Raji (cell line): Measurements from ENCODE around the gene SVBP.

ENCODE experiments used
- POLR2A ChIP-seq: IDR thresholded peaks from 2 replicates; pipeline ENCODE4 v1.6.1; 2011; ENCODE audit warnings: low read depth, low read length, control low read depth; ENCODE audit not compliant: insufficient read depth

Gene SVBP

DNA sequence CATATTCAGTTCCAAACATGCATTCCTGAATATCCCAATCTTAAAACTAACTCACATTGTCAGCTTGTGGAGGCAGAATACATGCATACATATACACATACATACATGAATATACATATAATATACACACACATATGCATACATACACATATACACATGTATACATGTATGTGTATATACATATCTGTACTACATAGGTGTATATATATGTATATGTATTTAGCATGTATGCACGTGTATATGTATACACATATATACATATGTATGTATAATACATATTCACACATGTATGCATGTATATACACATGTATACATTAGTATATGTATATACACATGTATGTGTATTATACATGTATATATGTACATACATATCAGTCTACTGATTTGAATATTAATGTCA lies 28.0 kb upstream of the SVBP start:
- no peak for TF ChIP-seq POLR2A

DNA sequence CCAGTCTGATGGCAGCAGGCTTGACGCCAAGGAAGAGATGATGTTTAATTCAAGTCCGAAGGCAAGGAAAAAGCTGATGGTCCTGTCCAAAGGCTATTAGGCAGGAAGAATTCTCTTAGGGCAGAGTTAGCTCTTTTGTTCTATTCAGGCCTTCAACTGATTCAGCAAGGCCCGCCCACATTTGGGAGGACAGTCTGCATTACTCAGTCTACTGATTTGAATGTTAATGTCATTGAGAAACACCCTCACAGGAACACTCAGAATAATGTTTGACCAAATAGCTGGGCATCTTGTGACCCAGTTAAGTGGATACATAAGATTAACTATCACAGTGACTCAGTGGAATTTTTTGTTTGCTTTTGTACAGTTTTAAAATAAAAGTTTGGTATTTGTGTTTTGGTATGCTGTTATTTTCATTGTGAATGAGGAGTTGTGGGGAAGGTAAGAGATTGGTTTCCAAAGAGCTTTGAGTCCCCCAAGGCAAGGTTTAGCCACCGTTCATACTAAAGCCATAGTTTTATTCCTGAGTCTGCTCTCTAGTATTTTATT lies 27.5 kb upstream of the SVBP start:
- TF ChIP-seq POLR2A: no peak

DNA sequence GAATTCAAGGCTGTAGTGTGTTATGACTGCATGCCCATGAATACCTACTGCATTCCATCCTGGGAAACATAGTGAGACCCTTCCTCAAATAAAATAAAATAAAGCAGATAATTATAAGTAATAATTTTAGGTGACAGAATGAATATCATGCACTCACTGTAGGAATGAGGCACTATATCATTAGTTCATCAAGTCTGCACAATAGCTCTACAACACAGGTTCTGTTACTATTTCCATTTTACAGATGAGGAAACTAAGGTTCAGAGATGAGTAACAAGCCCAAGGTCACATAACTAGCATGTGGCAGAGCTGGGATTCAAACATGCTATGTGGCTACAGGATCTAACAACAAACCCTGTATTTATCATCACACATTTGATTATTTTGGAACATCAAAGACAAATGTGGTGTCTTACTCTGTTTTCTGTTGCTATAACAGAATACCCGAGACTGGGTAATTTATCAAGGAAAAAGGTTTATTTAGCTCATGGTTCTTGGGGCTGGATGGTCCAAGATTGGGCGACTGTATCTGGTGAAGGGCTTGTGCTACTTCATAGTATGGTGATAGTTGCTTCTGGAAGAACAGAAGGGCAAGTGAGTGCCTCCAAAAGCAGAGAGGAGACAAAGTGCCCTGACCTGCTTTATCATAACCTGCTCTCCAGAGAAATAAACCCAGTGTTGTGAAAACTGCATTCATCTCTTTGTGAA lies 24.4 kb upstream of the SVBP start:
- no peak for TF ChIP-seq POLR2A

DNA sequence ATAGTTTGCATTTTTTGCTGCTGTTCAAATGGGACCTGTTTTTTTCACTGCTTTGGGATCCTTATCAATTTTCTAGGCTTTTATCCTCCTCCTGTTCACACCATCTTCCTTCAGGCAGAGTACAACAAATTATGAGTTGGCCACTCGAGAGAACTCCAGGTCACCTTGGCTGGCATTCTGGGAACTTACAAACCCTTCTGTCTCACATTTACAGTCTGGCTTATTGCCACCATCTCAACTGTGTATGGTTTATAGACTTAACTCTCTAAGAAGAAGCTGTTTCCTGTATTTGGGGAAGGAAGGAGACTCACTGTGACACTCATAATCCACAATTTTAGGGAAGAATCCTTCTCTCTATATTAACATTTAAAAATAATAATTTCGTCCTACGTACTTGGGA lies 23.8 kb upstream of the SVBP start:
- TF ChIP-seq POLR2A: no peak

DNA sequence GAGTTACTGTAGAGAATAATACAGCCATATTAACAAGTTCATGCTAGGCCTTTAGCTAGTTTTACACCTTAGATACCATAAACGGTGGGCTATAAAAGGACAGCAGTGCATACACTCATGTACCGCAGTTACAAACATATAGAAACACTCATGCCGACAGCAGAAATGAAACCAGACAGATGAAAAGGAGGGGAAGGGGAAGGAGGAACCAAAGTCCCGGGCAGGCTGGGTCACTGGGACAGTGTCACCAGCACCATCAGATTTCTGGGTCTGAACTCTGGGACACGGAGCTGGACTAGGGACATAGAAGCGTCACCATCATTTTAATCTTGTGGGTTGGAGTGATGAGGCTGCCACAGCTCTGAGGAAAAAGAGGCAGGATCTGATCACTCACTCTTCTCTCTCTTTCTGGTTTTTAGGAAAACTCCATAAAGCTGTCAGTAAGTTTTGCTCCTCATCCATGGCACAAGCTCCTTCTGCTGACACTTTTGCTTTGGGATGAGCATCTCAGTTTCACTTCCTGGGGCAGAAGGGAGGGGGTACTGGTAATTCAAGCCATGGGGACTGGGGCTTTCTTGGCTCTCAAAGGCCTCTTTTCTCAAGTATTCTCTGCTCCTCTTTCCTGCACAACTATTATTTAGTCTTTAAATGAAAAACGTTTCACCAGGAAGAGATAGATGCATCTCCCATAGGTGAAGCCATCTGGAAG lies 21.4 kb upstream of the SVBP start:
- TF ChIP-seq POLR2A: no peak

DNA sequence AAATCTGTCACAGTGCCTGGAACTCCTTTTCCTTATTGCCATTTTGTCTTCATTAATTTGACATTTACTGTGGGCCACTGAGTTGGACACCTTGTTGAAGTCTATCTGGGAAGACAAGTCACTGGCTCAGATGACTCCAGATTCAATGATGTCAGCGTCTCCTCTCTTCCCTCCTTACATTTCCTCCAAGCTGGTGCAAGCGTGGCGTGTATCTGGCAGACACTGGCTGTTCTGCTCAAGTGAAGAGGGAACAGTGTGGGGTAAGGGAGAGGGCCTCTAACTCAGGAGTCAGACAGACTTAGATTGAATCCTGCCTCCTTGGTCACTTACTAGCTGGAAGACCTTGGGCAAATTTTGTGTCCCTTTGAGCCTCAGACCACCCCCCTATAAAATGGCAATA lies 20.5 kb upstream of the SVBP start:
- no peak for TF ChIP-seq POLR2A

DNA sequence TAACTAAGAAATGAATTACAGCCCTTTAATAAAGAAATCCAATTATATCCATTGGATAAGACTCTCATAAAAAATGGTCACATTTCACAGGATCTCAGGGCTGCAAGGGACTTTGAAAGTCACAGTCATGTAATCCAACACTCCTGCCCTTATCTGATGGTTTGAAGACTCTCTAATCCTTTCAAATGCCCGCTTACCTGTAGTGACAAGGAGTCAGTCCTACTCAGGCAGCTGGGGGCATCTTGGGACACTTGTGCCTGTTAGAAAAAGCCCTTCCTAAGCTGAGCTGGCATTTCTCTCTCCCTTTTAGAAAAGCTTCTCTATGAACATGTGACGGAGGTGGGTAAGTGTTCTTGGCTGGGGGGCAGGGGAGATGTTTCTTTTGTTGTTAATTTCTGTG lies 18.2 kb upstream of the SVBP start:
- no peak for TF ChIP-seq POLR2A

DNA sequence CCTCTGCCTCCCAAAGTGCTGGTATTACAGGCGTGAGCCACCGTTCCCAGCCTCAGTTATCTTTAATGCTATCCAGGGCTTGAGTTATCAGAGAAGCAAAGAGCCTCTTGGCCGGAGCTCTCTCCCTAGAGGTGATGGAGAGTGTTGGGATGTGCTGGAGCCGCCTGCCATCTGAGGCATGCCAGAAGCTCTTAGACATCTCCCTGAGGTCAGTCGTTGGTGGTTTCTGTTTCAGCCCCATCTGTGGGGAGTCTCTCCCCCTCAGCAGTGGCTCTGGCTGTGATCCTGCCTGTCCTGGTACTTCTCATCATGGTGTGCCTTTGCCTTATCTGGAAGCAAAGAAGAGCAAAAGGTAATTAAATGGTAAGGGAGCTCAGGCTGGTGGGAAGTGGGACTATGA lies 17.6 kb upstream of the SVBP start:
- no peak for TF ChIP-seq POLR2A

DNA sequence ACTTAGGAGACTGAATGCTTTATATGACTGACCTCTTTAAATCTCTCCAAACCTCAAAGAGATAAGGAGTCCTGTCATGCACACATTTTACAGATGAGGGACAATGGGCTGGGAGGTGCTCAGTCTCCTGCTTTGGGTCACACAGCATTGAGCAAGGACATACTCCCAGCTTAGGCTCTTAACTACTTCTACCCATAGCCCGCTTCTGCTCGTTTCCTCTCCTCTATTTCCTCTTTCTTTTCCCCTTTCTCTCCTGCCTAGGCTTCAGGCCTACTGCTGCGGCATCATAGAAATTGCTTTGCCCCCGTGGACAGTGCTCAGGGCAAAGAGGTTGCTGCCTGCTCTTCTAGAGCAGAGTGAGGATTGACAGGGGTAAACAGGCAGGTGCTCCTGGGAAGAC lies 16.8 kb upstream of the SVBP start:
- TF ChIP-seq POLR2A: no peak

DNA sequence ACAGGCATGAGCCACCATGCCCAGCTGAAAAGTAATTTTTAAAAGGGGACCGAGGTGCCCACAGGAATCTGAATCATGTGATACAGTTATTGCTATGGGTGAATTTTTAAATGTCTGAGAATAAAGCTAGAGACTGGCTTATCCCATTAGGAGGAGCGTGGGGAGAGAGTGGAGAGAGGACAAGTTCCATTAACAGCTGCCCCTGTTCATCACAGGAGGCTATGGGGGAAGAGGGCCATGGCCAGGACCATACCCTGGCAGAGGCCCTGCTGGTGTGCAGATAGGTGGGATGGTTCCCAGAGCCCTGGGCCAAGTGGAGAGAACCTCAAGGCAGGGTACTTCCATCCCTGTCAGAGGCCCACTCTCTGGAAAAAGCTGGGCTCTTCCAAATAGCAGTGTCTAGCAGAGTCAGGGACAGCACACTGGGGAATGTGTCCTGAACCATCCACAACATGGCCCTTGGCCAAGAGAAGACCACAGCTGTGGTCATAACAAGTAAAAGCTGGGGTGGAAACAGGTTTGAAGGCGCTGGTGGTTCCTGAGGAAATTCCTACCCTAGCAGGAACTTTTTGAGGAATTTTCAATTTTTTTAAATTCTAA lies 15.5 kb upstream of the SVBP start:
- TF ChIP-seq POLR2A: no peak

DNA sequence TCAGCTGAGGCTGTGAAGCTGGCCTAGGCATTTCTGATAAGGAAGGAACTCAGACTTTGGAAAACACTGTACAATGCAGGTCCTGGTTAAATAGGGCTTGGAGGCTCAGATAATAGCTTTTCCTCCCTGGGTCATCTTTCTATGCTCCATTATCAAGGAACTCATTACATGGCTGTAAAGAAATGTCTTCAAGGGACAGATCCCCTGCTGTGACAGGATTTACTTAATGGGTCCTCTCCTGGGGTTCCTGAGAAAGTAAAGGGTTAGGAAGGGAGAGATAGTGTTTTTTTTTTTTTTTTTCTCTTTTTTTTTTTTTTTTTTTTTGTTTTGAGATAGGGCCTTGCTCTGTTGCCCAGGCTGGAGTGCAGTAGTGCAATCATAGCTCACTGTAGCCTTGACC lies 14.1 kb upstream of the SVBP start:
- no peak for TF ChIP-seq POLR2A

DNA sequence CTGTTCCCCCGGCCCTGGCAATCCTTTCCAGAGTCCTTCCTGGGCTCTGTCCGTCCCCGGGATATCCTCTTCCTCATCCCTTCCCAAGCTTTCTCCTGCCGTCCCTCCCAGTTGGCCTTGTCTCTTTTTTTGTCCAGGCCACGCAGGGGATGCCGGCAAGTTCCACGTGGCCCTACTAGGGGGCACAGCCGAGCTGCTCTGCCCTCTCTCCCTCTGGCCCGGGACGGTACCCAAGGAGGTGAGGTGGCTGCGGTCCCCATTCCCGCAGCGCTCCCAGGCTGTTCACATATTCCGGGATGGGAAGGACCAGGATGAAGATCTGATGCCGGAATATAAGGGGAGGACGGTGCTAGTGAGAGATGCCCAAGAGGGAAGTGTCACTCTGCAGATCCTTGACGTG lies 13.4 kb upstream of the SVBP start:
- no peak for TF ChIP-seq POLR2A

DNA sequence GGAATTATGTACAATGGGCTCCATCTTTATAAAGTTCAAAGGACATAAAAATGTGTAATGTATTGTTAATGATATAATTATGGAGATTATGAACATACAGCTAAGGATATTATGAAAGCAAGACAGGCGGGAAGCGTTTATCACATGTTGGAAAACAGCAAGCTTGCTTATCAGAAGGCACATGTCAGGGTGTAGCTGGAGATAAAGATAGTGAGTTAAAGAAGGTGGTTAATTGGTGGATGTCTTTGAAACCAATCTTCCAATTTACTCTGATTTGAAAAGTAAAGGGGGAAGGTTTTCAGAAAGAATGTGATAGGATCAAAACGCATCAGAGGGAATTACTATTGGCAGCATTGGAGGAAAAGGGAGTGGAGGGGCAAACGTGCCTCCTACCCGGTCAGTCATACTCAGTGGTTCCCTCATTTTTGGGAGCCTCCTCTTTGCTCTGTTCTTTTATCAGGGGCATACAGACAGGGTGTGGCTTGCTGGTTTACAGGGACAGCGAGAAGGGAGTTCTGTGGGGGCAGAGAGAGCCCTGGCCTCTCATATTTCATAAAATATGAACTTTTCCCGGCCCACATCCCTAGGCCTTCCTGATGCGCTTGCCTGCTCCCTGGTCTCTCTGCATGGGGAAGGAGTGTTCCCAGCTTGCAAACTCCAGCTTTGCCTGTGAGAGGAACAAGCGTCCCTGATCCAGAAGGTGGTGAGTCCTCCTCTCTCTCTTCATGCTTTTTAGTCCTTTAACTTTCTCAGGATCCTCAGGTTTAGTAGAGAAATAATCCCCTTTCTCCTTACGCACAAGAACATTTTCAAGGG lies 8.0 kb upstream of the SVBP start:
- TF ChIP-seq POLR2A: no peak

DNA sequence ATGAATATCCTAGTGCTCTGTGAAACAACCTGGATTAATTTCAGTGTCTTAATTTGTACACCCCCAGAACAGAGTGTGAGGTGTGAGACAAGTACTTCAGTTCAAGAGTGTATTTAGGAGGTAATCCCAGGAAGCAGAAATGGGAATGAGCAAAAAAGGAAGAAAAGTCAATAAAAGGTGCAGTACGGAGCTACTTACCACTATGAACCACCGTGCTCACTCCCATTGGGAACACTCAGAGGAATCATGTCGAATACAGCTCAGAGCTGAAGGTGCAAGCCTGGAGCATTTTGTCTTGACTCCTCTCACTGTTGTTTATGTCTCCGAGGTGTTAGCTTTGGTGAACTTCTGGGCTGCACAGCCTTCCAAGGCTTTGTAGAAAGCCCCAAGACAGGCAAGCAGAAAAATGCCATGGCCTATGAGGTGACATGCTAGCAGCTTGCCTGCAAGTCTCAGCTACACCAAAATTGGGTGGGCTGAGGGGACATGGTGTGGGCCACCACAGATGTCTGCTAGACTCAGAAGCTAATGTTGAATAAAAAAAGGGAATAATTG lies 7.4 kb upstream of the SVBP start:
- no peak for TF ChIP-seq POLR2A

DNA sequence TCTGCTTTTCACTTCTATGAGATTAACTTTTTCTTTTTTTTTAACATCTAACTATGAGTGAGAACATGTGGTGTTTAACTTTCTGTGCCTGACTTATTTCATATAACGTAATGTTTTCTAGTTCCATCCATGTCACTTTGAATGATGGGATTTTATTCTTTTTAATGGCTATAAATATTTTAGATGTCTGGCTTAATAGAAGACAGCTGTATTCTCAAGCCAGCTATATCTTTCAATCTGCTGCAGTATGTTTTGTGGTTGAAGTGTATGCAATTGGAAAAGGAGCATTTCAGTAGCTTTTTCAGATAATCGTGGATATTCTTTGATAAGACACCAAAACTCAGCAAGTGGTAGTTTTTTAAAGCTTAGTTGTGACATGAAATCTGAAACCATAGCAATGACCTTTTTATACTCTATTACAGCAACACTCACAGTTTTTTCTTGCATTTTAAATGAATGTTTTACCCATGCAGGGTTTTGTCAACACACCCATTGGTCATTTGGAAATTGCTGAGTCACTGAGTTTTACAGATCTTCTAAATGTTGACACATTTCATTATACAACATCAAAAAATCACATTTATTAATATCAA lies 5.7 kb upstream of the SVBP start:
- TF ChIP-seq POLR2A: no peak

DNA sequence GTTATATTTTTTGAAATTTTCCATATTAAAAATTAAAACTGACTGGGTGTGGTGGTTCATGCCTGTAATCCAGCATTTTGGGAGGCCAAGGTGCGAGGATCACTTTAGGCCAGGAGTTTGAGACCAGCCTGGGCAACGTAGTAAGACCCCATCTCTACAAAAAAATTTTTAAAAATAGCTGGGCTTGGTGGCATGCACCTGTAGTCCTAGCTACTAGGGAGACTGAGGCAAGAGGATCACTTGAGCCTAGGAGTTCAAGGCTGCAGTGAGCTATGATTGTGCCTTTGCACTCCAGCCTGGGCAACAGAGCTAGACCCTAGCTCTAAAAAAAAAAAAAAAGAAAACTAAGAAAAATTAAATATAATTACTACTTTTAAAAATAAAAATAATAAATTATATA lies 4.5 kb upstream of the SVBP start:
- TF ChIP-seq POLR2A: no peak
